ENCODE data around the gene ATP6V0A1.
"Not testable (repeated sequence)": the region's sequence is repeated elsewhere in the genome, so short reads cannot be mapped to it uniquely, and the experiment has no call there.

- not testable (repeated sequence) for TF ChIP-seq REST (IDR thresholded peaks at IDR 0.05; ENCODE audit: borderline replicate concordance); POLR2AphosphoS5 (IDR thresholded peaks at IDR 0.05); CTCF (IDR thresholded peaks at IDR 0.05; ENCODE audit: poor library complexity, severe bottlenecking); EZH2 (IDR thresholded peaks at IDR 0.05; ENCODE audit: borderline replicate concordance, insufficient read depth, low read length, poor library complexity, severe bottlenecking)
Measured at GRCh38 chr17:42477824-42478223, 19.1 kb downstream of the ATP6V0A1 start.

All from neural cell (in vitro differentiated cells).